ENCODE measurements around the gene COX5B.

GRCh38 chr2:97644023-97644717 is 1.7 kb upstream of the COX5B start:
- TF ChIP-seq, protein P1, sequence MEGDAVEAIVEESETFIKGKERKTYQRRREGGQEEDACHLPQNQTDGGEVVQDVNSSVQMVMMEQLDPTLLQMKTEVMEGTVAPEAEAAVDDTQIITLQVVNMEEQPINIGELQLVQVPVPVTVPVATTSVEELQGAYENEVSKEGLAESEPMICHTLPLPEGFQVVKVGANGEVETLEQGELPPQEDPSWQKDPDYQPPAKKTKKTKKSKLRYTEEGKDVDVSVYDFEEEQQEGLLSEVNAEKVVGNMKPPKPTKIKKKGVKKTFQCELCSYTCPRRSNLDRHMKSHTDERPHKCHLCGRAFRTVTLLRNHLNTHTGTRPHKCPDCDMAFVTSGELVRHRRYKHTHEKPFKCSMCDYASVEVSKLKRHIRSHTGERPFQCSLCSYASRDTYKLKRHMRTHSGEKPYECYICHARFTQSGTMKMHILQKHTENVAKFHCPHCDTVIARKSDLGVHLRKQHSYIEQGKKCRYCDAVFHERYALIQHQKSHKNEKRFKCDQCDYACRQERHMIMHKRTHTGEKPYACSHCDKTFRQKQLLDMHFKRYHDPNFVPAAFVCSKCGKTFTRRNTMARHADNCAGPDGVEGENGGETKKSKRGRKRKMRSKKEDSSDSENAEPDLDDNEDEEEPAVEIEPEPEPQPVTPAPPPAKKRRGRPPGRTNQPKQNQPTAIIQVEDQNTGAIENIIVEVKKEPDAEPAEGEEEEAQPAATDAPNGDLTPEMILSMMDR (conservative IDR thresholded peaks at IDR 0.05): no peak
- no peak for TF ChIP-seq EZH2 (IDR thresholded peaks at IDR 0.05; ENCODE audit: low read depth)
